ENCODE results near the gene TEKTIP1. TPM values are rescaled to one million over a fixed set of nuclear protein-coding genes. Genes with fewer than 3 reads are reported as not detected.

Gene TEKTIP1
- total and polyA plus RNA-seq, 9 of the 15 experiments (the other 6 are each of a cell fraction or from before 2014, with no cell fraction given), result 0.66 TPM; not detected in 8

DNA sequence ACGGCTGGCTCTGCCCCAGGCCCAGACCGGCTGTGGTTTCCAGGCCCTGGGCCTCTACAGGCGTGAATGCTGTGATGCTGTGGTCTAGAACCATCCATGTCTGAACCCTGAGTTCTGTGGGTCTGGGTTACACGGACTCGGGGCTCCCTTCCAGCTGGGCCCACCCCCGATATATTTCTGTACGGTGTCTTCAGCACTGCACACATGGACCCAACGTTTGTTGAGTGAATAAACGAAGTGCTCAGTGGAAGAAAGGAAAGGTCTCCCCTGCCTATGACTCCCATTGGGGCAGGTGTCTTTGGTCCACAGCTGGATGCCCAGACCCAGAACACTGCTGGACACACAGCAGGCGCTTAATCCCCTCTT, 6.7 kb downstream of the TEKTIP1 start:
- Histone ChIP-seq H3K36me3 (ENCODE audit: control insufficient read depth, insufficient read depth, low read length) (peaks cover 68% of the 10 kb centered on the region; the same call in 2 of the 3 replicates), H3K9ac (ENCODE audit: insufficient read depth in 1 of 2, low read depth in 2 of 2, low read length in 2 of 2) (no peak overlapping the region), H2AFZ (ENCODE audit: low read depth, low read length) (no peak overlapping the region), H3K4me2 (ENCODE audit: insufficient read depth, low read length) (no peak overlapping the region), H4K20me1 (replicated peaks; ENCODE audit: control insufficient read depth, insufficient read depth, low read length) (peaks cover 5% of the 10 kb centered on the region; the same call in 1 of the 2 replicates), H3K4me1 (replicated peaks in 1 of 2; ENCODE audit: control insufficient read depth in 2 of 2, insufficient read depth in 2 of 2, low read length in 2 of 2) (peaks cover 0 to 49% of the 10 kb centered on the region in 2 experiments; a peak in 3 of 5 replicates), H3K4me3 (no peak overlapping the region), H3K79me2 (ENCODE audit: control insufficient read depth, insufficient read depth, low read length) (no peaks in the 10 kb centered on the region), H3K9me1 (ENCODE audit: control insufficient read depth, insufficient read depth, low read length) (no peaks in the 10 kb centered on the region), H3K9me3 (replicated peaks; ENCODE audit: control insufficient read depth, insufficient read depth, low read depth, low read length) (no peaks in the 10 kb centered on the region), H3K27me3 (ENCODE audit: control insufficient read depth in 2 of 2, insufficient read depth in 2 of 2, low read length in 2 of 2) (no peaks in the 10 kb centered on the region), H3K27ac (ENCODE audit: extremely low read depth, low read depth, low read length) (no peak overlapping the region)
- CTCF ChIA-PET (ENCODE audit: low intra/inter-chr PET ratio), result interaction anchor here (1.0 to 2.1 kb wide), 3 partner anchors 73 to 307 kb away, joined by 3 to 19 read pairs (median 3); no protein-coding TSS in a partner anchor
- BruUV-seq (replicated peaks), result no TSS peak
- POLR2A ChIA-PET, result interaction anchor here (0.7 to 1.3 kb wide), 3 partner anchors 11 to 153 kb away, joined by 3 to 5 read pairs (median 3); partner anchors contain the start of gene MFSD12
- FAIRE-seq (no peak), DNase-seq (ENCODE audit: extremely low read depth in 1 of 4, low spot score in 3 of 4) (no peak), ATAC-seq (no peak)
- intact Hi-C loops (cut with micrococcal nuclease) (loop anchor here (1.0 to 10.0 kb wide), 2 partner anchors 32 to 59 kb away; partner anchors contain the start of gene TBXA2R), in situ Hi-C loops (cut with MboI) (no loop called here)
- 82% methylated on average over 9 of the region's 10 CpGs for WGBS (ENCODE audit: insufficient coverage, low coverage, missing lambda C conversion rate)
- TF ChIP-seq CCNT2 (IDR thresholded peaks at IDR 0.05; ENCODE audit: borderline replicate concordance, extremely low read depth, insufficient read length, low read depth, low read length), result no peak
- no peak for TF ChIP-seq ZNF507 (tag; conservative IDR thresholded peaks at IDR 0.05)
- TF ChIP-seq ZBTB5 (IDR thresholded peaks at IDR 0.05), result no peak
- TF ChIP-seq FOXK1 (CRISPR knock-in tag; IDR thresholded peaks at IDR 0.05; ENCODE audit: borderline replicate concordance), result no peak
- TF ChIP-seq EZH2 (IDR thresholded peaks at IDR 0.05; ENCODE audit: borderline replicate concordance, low read depth, low read length), result no peak
- TF ChIP-seq, protein P1, sequence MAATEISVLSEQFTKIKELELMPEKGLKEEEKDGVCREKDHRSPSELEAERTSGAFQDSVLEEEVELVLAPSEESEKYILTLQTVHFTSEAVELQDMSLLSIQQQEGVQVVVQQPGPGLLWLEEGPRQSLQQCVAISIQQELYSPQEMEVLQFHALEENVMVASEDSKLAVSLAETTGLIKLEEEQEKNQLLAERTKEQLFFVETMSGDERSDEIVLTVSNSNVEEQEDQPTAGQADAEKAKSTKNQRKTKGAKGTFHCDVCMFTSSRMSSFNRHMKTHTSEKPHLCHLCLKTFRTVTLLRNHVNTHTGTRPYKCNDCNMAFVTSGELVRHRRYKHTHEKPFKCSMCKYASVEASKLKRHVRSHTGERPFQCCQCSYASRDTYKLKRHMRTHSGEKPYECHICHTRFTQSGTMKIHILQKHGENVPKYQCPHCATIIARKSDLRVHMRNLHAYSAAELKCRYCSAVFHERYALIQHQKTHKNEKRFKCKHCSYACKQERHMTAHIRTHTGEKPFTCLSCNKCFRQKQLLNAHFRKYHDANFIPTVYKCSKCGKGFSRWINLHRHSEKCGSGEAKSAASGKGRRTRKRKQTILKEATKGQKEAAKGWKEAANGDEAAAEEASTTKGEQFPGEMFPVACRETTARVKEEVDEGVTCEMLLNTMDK (IDR thresholded peaks at IDR 0.05; ENCODE audit: borderline replicate concordance, insufficient read depth, low read depth, low read length, poor library complexity, severe bottlenecking), result no peak
- no peak for TF ChIP-seq HDAC2 (IDR thresholded peaks at IDR 0.05)
- no peak for TF ChIP-seq ZNF274 (IDR thresholded peaks at IDR 0.05; ENCODE audit: borderline replicate concordance, low read depth, low read length)
- no peak for TF ChIP-seq ZNF778 (CRISPR knock-in tag; IDR thresholded peaks at IDR 0.05)
- no peak for TF ChIP-seq ZNF134 (CRISPR knock-in tag; conservative IDR thresholded peaks at IDR 0.05)
- TF ChIP-seq MCM7 (IDR thresholded peaks at IDR 0.05), result no peak

Data from K562 (cell line).